G401 (cell line): ENCODE data around the gene ANKRD40CL. TPM values are rescaled to one million over a fixed set of nuclear protein-coding genes. Genes with fewer than 3 reads are reported as not detected.
A peak's percentile ranks its signal among the peaks of the same experiment; 100 is the strongest.
"Not testable (repeated sequence)": the region's sequence is repeated elsewhere in the genome, so short reads cannot be mapped to it uniquely, and the experiment has no call there.

Experiments used
- DNase-seq: peaks from one replicate; pipeline ENCODE4 v3.0.0-alpha.2; 2015; ENCODE audit warnings: low spot score
- in situ Hi-C: cut with HindIII; loops from 2 replicates; pipeline ENCODE4 v1.10.0; 2016; ENCODE audit warnings: low sequenced_read_pairs, mixed read lengths
- total RNA-seq: library from RNA; depleted of rRNA; stranded (reverse); fragments of >200 nt; shearing (Covaris generic); gene quantifications from 2 replicates; pipeline ENCODE4 v1.2.3, GENCODE V29; 2014; rRNA removed

ANKRD40CL gene, protein sequence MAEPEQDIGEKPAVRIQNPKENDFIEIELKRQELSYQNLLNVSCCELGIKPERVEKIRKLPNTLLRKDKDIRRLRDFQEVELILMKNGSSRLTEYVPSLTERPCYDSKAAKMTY
- total RNA-seq: not detected in 2 replicates

DNA sequence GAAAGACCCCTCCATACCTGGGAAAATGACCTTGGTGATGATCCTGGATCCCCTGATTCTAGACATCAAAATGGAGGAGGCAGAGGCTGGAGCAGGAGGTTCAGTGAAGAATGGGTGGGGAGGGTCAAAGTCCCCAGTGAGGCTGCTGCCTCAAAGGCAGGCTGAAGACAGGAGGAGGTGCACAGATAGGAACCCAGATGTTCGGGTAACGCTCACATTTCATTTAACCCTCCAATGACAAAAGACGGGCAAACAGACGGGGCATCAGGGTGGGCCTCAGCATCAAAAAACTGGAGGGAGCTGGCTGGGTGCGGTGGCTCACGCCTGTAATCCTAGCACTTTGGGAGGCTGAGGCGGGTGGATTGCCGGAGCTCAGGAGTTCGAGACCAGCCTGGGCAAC is at the start of gene ANKRD40CL:
Gene ANKRD40CL, minus strand, starts transcription at position 73 of the 400 bp plus-strand sequence. CDS start 605 bp downstream, outside the sequence.
- in situ Hi-C loops: no loop called here
- DNase-seq: no peak

DNA sequence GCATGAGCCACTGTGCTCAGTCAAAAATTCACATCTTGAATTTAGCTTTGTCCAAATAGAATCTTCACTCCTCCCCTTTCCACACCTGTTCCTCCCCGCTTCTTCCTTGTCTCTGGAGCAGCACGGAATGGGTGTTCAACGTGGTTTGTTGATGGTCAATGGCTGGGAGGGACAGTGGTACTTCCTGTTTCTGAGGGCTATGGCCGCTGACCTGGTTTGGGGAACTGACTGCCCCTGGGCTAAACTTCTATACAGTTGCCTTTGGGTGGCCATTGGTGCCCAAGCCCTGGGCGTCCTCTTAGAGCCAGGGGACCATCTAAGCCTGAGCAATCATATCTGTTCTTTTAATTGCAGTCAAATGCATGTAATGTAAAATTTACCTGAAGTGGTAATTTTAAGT is 49.0 kb upstream of the ANKRD40CL start:
- in situ Hi-C loops: no loop called here

DNA sequence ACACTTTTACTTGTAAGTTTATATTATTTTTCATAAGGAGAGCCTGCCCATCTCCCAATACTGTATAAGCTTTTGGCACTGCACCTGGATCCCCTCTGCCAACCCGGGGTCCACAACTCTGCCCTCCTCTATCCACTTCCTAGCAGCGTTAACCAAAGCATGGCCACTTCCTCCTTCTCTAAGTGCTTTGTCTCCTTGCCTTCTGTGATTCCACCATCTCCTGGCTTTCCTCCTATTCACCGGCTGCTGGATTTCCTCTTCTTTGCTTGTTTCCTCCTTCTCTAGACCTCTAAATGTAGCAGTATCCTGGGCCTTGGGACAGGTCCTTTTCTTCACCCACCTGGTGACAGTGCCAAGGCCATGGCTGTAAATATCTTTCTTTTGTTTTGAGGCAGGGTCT is 48.1 kb upstream of the ANKRD40CL start:
- in situ Hi-C loops: no loop called here
- DNase-seq: no peak

More for the DNA sequence above, 49.0 kb upstream of the ANKRD40CL start:
- no peak for DNase-seq

DNA sequence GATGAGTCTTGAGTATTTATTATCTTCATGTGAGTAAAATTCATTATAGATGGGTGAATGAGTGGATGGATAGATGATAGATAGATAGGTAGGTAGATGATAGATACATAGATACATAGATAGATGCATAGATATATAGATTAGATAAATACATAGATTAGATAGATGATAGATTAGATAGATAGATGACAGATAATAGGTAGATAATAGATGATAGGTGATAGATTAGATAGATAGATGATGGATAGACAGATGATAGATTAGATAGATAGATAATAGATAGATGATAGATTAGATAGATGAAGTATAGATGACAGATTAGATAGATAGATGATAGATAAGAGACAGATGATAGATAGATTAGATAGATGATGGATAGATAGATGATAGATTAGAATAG is 46.3 kb upstream of the ANKRD40CL start:
- in situ Hi-C loops: no loop called here
- DNase-seq: no peak

DNA sequence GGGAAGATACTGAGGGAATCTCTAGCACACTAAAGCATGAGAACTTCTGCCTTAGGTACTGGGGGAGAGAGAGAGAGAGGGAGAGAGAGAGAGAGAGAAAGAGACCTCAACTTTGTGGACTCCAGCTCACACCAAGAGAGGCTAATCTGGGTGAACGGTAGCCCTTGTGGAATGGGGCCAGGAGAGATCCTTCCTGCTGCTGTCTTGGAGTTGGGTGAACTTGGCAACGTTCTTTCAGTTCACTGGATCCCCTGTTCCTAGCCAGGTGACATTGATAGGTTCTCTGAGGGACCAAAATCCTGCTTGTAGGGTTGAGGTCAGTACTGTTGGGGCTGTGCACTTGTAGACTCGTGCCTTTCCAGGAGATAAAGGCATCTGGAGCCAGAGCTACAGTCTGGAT is 41.6 kb upstream of the ANKRD40CL start:
- no peak for DNase-seq
- in situ Hi-C loops: no loop called here

DNA sequence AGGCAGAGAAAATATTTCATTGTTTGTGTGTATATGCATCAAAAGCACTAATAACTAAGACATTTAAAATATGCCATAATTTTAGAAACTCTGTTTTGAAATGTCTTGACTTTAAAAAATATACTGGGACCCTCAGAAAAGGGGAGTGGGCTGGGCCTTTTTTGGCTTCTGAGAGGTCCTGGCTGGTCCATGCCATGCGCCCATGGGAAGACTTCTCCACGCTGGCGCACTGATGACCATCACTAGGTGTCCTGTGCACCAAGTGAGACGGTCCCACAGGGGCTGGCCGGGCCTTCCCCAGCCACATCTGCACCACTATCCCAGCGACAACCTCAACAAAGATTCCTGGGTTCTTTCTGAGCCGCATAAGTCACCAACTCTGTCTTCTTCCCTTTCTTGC is 41.1 kb upstream of the ANKRD40CL start:
- in situ Hi-C loops: no loop called here
- DNase-seq: no peak

DNA sequence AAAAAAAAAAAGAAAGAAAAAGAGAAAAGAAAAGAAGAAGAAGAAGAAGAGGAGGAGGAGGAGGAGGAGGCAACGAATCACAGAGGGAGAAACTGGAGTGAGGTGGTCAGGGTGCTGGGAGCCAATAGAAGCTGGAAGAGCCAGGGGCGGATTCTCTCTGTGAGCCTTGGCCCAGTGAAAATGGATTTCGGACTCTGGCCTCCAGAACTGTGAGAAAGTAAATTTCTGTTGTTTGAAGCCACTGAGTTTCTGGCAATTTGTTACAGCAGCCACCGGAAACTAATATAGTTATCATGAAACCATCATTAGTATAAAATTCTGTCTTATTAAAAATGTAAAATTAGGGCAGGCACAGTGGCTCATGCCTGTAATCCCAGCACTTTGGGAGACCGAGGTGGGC is 40.4 kb upstream of the ANKRD40CL start:
- DNase-seq: no peak
- in situ Hi-C loops: no loop called here

DNA sequence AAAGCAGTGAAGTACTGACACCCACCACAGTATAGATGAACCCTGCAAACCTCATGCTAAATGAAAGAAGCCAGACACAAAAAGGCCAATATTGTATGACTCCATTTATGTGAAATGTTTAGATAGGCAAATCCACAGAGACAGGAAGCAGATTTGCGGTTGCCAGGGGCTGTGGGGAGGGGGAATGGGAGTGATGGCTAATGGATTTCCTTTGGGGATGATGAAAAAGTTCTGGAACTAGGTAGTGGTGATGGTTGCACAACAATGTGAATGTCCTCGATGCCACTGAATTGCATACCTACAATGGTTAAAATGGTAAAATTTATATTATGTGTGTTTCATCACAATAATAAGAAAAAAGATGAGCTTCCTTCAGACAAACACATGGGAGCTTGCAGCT is 39.7 kb upstream of the ANKRD40CL start:
- in situ Hi-C loops: no loop called here
- DNase-seq: no peak

DNA sequence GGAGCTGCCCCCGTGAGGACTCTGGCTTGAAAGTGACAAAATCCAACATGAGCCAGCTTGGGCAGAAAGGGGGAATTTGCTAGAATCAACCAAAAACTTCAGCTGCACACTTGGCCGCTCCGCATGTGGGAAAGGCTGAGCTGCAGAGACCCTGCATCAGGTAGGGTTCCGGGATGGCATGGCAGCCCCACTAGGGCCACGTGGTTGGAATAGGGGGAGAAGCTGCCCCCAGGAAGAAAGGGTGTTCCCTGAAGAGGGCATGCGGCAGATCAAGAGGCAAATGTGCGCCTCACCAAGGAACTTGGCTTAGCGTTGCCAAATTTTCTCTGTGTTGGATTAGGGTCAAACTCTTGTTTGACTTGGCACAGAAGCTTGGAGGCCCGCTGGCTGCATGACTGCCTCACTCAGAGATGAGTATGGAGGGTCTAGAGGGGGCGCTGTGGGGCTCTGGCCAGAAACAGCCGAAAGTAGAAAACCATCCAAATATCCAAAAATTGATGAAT is 38.9 kb upstream of the ANKRD40CL start:
- peak; percentile 33 for DNase-seq
- in situ Hi-C loops: no loop called here

DNA sequence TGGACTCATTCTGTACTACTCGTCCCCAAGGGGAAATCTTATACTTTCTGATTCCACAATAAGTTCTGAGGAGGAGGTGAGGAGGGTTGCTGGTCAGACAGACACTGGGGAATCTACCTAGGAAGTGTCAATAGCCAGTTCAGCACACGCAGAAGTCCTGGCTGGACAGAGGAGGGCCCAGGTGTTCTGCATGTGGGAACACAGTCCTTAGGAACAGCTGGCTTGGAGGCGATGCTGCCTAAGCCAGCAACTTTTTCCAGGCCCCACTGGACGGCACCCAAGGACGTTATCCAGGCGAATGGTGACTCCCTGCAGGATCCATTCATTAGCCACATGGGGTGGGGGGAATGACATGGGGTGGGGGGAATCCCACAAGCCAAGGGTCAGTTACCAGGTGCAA is 38.2 kb upstream of the ANKRD40CL start:
- in situ Hi-C loops: no loop called here
- no peak for DNase-seq

DNA sequence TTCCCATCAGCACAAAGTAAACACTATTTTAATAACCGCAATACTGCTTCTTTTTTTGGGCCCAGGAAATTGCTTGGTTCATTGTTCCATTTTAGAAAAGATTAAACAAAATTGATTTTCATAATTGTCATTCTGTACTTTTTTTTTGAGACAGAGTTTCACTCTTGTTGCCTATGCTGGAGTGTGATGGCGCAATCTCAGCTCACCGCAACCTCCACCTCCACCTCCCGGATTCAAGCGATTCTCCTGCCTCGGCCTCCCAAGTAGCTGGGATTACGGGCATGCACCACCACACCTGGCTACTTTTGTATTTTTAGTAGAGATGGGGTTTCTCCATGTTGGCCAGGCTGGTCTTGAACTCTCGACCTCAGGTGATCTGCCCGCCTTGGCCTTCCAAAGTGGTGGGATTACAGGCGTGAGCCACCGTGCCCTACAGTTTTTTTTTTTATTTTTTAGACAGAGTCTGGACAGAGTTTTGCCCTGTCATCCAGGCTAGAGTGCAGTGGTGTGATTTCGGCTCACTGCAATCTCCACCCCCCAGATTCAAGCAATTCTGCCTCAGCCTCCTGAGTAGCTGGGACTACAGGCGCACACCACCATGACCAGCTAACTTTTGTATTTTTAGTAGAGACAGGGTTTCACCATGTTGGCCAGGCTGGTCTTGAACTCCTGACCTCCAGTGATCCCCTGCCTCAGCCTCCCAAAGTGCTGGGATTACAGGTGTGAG is 37.6 kb upstream of the ANKRD40CL start:
- not testable (repeated sequence) for DNase-seq
- in situ Hi-C loops: loop anchor here (5.0 kb wide), 1 partner anchor 47 kb away; no protein-coding TSS in a partner anchor

DNA sequence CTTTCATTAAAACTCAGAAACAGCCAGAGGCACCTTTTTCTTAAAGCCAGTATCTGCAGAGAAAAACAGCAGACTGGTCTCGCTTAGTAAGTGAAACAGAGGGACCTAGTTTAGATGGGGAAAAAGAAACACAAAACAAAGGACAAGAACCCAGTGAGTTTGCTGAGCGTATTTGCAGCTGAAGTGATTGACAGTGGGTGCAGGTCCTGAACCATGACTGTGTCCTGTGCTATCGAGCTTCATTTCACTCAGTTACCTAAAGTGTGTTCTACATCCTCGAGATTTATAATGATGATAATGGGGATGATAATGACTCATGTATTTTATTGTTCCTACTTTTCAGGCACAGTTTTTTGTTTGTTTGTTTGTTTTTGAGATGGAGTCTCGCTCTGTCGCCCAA is 36.4 kb upstream of the ANKRD40CL start:
- in situ Hi-C loops: loop anchor here (5.0 kb wide), 1 partner anchor 49 kb away; no protein-coding TSS in a partner anchor
- DNase-seq: no peak

DNA sequence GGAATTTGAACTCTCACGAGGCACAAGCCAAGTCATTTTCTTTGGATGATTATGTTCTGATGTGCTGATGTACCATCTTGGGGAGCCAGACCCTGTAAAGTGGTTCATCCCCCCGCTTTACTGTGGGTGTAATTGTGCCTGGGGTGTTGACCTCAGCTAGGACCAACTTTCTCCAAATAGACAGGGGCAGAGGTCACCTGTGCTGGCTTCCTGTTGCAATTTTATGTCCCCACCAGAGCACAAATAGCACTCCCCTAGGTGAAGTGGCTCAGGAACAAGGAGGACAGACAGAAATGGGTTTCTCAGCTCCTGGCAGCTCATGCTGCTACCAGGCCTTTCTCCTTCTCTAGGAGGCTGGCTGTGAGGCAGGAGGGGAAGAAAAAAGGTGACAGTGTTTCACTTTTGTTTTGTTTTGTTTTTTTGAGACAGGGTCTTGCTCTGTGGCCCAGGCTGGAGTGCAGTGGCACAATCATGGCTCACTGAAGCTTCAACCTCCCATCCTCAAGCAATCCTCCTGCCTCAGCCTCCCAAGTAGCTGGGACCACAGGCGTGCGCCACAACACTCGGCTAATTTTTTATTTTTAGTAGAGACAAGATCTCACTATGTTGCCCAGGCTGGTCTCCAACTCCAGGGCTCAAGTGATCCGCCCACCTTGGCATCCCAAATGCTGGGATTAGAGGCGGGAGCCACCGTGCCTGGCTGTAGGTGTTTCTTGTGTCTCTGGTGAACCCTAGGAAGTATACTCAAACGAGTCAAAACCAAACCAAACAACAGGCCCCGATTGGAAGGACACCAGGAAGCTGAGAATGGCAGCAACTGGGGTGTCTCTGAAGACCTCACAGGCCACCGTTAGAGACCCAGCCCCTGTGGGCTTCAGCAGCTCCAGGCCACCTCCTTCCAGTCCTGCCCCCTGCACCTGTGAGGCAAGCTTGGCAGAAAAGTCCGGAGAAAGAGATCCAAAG is 35.6 kb upstream of the ANKRD40CL start:
- DNase-seq: no peak
- in situ Hi-C loops: loop anchor here (5.0 kb wide), 1 partner anchor 49 kb away; no protein-coding TSS in a partner anchor

DNA sequence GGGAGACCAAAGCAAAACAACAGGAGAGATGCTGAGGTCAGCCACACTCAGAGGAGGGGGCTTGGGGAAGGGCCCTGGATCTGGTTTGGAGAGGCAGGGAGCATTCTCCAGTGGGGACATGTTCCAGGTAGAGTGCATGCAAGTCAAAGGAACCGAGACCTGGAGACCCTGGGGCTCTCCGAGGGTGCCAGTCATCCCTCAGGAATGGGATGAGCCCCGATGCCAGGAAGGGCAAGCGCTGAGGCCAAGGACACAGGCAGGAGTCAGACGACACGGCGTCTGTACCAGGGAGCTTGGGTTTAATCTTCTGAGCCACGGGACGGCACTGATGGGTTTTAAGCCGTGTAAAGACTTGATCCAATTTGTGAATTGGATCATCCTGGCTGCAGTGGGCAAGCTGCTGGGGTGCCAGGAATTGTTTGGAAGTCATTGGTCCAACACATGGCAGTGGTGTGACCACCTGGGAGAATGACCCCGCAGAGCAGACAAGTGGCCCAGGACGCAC is 32.9 kb upstream of the ANKRD40CL start:
- in situ Hi-C loops: loop anchor here (5.0 kb wide), 1 partner anchor 52 kb away; no protein-coding TSS in a partner anchor
- DNase-seq: no peak

DNA sequence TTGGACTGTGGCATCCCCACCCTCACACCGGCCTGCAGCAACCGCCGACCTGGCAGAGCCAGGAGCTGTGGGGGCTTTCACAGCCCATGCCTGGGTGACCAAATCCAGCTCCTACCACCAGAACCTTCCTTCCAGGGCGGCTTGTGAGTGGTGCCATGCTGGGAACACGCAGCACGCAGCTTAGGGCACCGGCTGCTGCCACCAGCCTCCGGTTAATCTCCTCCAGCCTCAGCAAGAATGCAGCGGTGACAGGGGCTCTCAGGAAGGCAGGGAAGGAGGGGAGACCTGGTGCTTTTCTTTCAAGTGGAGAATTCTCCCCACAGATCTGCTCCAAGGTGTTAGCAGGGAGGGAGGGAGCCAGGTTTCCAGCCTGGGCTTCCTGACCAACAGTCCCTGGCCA is 32.3 kb upstream of the ANKRD40CL start:
- DNase-seq: no peak
- in situ Hi-C loops: no loop called here

DNA sequence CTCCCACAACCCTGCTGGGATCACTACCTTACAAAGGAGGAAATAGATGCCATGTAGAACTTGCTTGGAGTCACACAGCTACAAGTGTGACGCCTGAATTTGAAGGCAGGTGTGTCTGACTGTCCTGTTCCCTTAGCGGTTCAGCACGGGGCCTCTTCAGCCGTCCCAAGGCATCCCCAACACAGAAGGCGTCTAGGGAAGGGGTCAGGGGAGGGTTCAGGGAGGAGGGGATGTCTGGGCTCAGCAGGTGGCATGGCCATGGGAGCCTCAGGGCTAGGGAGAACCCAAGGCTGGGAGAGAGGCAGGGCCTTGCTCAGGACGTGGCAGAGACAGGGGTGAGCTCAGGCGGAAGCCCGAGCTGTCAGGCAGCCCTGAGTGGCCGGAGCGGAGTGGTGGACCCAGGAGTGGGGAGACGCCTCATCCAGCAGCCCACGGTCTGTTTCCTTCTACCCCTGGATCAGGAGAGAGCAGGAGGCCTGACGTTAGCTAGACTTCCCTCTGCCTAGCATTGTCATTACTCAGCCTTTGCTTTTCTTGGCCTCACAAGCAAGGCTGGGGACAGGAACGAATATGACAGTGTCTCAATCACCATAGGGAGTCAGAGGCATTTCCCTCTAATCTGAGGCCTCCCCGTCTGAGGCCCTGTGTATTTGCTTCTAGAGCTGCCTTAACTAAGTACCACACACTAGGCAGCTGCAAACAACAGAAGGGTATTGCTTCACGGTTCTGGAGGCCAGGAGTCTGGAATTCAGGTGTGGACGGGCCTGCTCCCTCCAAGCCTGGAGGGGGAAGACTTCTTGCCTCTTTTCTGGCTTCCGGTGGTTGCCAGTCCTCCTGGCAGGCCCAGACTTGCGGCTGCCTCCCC is 31.3 kb upstream of the ANKRD40CL start:
- no peak for DNase-seq
- in situ Hi-C loops: no loop called here

DNA sequence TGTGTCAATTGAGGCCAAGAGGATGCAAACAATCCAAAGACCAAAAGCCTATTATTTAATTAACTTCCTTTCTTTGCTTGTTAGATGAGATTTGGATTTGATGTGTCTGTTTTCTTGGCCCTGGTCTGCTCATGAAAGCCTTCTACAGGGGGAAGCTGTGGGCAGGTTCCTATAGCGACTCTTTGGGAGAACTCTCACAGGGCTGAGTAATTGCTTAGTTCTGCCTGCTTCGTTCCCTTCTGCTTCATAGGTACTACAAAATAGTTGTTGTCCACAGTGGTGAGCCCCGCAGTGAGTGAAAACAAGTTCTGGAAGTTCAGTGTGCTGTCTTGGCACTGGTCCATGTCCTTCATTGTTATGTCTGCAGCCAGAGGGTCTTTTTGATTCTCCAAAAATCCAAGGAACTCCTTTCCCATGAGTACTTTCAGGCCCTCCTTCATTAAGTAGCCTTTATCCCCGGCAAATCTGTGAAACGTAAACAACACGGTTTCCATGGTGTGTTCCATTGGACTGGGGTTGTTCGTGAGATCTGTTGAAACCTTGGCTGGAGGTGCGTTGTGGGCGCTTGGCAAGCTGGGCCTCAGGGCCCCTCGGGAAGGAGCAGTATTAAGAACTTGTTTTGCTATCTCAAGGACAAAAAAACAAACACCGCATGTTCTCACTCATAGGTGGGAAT is 30.0 kb upstream of the ANKRD40CL start:
- DNase-seq: no peak
- in situ Hi-C loops: no loop called here

DNA sequence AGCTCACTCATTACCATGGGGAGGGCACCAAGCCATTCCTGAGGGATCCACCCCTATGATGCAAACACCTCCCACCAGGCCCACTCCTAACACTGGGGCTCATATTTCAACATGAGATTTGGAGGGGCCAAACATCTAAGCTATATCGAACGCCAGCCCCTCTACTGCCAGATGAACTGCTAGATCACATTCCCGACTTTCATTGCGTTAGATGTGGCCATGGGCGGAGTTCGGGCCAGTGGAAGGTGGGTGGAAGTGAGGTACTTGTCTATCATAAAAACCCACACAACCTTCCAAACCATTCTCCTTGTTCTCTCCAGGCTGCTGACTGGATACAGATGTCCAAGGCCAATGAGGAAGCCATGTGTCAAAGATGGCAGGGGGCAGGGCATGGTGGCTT is 27.0 kb upstream of the ANKRD40CL start:
- DNase-seq: no peak
- in situ Hi-C loops: no loop called here
